AG04450 (cell line): Measurements from ENCODE around the gene RFLNA. TPM values are rescaled to one million over a fixed set of nuclear protein-coding genes. Genes with fewer than 3 reads are reported as not detected.

ENCODE experiments used
- CTCF ChIA-PET: fragments of 300-600, 350-600 bp; formaldehyde crosslinking; extraction: SDS; loops from one replicate; lab custom pipeline; 2022; ENCODE audit warnings: antibody characterized with exemption, inconsistent platforms; lab: Charles Lee
- POLR2A ChIA-PET: fragments of 350-600 bp; formaldehyde crosslinking; extraction: SDS; loops from one replicate; lab custom pipeline; 2021; ENCODE audit warnings: antibody characterized with exemption, inconsistent platforms; lab: Yijun Ruan, JAX
- DNase-seq: peaks from one replicate; pipeline ENCODE4 v3.0.0-alpha.2; 2011; ENCODE audit warnings: low read depth, low spot score
- H3K27ac ChIP-seq: one replicate; pipeline ENCODE4 v1.5.1; 2012; ENCODE audit warnings: low read depth, low read length, control low read depth
- H3K27me3 ChIP-seq: one replicate; pipeline ENCODE4 v1.6.0; 2012; ENCODE audit warnings: low read length; ENCODE audit not compliant: control insufficient read depth, insufficient read depth
- H3K4me3 ChIP-seq: 2 replicates; pipeline ENCODE4 v1.5.1; 2011; ENCODE audit warnings: mild to moderate bottlenecking, low read depth, low read length, control low read depth
- H3K9me3 ChIP-seq: 2 replicates; pipeline ENCODE4 v1.5.1; 2012; ENCODE audit warnings: low read length; ENCODE audit not compliant: control insufficient read depth, insufficient read depth
- polyA plus RNA-seq: library from polyadenylated mRNA; depleted of rRNA; stranded (reverse); fragments of >200 nt; gene quantifications from 2 replicates; pipeline ENCODE4 v1.2.3, GENCODE V29; 2011
- TF ChIP-seq, protein P1 (sequence below): IDR thresholded peaks from 2 replicates; pipeline ENCODE4 v1.5.1; 2011; ENCODE audit warnings: low read depth, low read length, control low read depth, inconsistent platforms

Gene RFLNA
- polyA plus RNA-seq, 1 experiment = not detected

DNA sequence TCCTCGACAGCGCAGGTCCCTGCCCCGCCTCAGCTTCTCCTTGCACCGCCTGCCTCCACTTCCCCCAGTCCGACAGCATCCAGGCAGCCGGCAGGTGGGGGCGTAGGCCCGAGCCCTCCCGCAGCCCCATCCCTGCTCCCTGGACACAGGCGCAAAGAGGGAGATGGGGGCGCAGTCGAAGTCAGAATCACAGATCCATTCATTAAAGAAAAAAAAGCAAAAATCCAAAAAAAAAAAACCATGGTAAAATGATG, 41.2 kb downstream of the RFLNA start:
- TF ChIP-seq, protein P1, sequence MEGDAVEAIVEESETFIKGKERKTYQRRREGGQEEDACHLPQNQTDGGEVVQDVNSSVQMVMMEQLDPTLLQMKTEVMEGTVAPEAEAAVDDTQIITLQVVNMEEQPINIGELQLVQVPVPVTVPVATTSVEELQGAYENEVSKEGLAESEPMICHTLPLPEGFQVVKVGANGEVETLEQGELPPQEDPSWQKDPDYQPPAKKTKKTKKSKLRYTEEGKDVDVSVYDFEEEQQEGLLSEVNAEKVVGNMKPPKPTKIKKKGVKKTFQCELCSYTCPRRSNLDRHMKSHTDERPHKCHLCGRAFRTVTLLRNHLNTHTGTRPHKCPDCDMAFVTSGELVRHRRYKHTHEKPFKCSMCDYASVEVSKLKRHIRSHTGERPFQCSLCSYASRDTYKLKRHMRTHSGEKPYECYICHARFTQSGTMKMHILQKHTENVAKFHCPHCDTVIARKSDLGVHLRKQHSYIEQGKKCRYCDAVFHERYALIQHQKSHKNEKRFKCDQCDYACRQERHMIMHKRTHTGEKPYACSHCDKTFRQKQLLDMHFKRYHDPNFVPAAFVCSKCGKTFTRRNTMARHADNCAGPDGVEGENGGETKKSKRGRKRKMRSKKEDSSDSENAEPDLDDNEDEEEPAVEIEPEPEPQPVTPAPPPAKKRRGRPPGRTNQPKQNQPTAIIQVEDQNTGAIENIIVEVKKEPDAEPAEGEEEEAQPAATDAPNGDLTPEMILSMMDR = no peak
- no peak overlapping the region for H3K4me3 ChIP-seq
- no peak overlapping the region for H3K27ac ChIP-seq
- no peaks in the 10 kb centered on the region for H3K27me3 ChIP-seq
- ChIA-PET POLR2A (no interaction called here), CTCF (no interaction called here)
- DNase-seq = no peak
- no peaks in the 10 kb centered on the region; the same call in 1 of the 2 replicates for H3K9me3 ChIP-seq

DNA sequence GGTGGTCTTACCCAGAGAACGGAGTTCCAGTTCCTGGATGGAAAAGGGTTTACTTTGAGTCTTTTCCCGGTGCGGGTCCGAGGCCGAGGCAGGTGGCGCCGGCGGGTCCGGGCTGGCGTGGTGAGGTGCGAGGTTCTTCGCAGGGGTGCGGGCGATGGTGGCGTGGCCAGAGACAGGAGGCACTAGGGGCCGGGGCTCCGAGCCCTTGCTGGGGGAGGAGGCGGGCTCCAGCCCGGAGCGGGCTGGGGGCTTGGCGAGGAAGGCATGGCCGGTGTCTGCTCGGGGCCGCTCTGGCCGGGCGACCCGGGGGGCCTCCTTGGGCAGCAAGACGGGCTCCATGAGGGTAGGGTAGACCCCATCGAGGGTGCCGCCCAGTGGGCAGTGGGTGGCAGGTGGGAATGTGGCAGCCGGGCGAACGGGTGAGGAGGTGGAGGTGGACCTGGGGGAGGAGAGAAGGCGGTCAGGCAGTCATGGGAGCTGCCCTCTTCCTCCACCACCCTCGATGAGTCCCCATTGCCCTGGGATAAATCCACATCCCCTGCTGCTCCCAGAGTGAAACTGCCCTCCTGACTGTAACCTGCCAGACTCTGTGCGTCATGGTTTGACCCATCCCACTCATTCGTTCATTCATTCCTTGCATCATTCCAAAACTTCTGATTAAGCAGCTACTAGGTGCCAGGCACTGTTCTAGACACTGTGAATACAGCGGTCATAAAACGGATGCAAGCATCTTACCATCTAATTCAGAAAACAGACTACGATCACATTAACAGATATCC, 42.0 kb downstream of the RFLNA start:
- no peak for DNase-seq
- Histone ChIP-seq H3K4me3 (no peak overlapping the region), H3K27me3 (no peaks in the 10 kb centered on the region), H3K27ac (no peak overlapping the region), H3K9me3 (no peaks in the 10 kb centered on the region; the same call in 1 of the 2 replicates)
- ChIA-PET CTCF (no interaction called here), POLR2A (interaction anchor here (0.6 kb wide), 1 partner anchor 15 kb away, joined by 3 read pairs; no protein-coding TSS in a partner anchor)
- TF ChIP-seq, protein P1 = no peak

DNA sequence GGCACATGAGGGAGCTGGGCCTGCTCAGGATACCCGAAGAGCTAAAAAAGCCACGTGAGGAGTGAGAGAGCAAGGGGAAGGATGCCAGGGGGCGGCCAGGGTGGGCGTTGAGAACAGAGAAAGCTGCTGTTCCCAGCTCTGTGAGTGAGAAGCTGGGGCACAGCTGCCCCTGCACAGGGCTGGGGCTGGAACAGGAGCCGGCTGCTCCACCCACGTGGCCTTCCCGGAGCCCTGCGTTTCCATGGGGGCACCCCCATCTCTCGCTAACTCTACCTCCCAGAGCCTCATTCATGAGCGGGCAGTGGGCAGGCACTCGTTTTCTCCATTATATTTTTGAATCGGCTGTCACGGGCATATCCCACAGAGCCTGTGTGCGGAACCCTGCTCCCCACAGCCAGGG, 42.7 kb downstream of the RFLNA start:
- no peak overlapping the region for H3K4me3 ChIP-seq
- CTCF ChIA-PET = interaction anchor here (0.7 kb wide), 1 partner anchor 432 kb away, joined by 3 read pairs; no protein-coding TSS in a partner anchor

DNA sequence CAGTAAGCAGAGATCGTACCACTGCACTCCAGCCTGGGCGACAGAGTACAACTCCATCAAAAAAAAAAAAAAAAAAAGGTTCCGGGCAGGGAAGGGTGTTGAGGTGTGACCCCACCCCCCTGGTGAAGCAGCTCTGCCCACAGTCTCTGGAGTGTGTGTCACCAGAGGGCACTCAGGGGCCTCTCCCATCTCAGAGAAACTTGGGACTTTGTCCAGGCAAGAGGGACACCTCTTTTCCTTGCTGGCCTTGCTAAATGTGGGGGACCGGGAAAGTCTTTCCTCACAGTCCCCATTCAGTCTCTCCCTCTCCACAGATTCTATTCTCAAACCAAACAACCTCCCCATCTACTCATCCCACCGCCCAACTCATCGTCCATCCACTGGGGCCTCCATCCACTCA, 43.6 kb downstream of the RFLNA start:
- no peak overlapping the region for H3K27ac ChIP-seq
- POLR2A ChIA-PET = no interaction called here
- no peak overlapping the region for H3K4me3 ChIP-seq
- CTCF ChIA-PET = interaction anchor here (0.7 kb wide), 1 partner anchor 431 kb away, joined by 3 read pairs; no protein-coding TSS in a partner anchor
- H3K27me3 ChIP-seq = no peaks in the 10 kb centered on the region
- no peaks in the 10 kb centered on the region; the same call in 1 of the 2 replicates for H3K9me3 ChIP-seq
- DNase-seq = no peak
- TF ChIP-seq, protein P1 = no peak

More for the DNA sequence above, 42.7 kb downstream of the RFLNA start:
- Histone ChIP-seq H3K27me3 (no peaks in the 10 kb centered on the region), H3K9me3 (no peaks in the 10 kb centered on the region; the same call in 1 of the 2 replicates), H3K27ac (no peak overlapping the region)
- TF ChIP-seq, protein P1 = no peak
- no peak for DNase-seq
- POLR2A ChIA-PET = interaction anchor here (0.6 kb wide), 1 partner anchor 16 kb away, joined by 3 read pairs; no protein-coding TSS in a partner anchor

DNA sequence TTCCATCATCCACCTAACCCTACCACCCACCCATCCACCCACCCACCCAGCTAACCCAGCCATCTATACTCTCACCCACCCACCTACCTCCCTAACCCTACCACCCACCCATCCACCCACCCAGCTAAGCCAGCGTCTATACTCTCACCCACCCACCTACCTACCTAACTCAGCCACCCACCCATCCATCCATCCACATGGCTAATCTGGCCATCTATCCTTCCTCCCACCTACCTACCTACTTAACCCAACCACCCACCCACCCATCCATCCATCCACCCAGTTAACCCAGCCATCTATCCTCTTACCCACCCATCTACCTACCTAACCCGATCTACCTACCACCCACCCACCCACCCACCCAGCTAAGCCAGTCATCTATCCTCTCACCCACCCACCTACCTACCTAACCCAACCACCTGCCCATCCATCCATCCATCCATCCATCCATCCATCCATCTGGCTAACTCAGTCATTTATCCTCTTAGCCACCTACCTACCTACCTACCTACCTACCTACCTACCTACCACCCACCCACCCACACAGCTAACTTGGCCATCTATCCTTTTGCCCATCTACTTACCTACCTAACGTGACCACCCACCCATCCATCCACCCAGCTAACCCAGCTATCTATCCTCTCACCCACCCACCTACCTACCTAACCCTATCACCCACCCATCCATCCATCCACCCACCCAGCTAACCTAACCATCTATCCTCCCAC, 44.1 kb downstream of the RFLNA start:
- ChIA-PET POLR2A (no interaction called here), CTCF (no interaction called here)
- TF ChIP-seq, protein P1 = no peak
- DNase-seq = no peak
- Histone ChIP-seq H3K4me3 (no peak overlapping the region), H3K27ac (no peak overlapping the region), H3K9me3 (no peaks in the 10 kb centered on the region; the same call in 1 of the 2 replicates), H3K27me3 (no peaks in the 10 kb centered on the region)
